Upper lobe of left lung (tissue), 6 donors: ENCODE results near the gene CUTA. TPM values are rescaled to one million over a fixed set of nuclear protein-coding genes. Genes with fewer than 3 reads are reported as not detected.

Experiments
- ATAC-seq, 2 donors: fragments of 200-7000 bp; cut with Tn5 transposase; one replicate each; pipeline ENCODE4 v1.9.1; 2022; ENCODE audit warnings: mild to moderate bottlenecking in 2 of 2, moderate library complexity in 2 of 2; ENCODE audit not compliant: low FRiP score in 2 of 2
- DNase-seq, 2 donors: peaks; one replicate each; pipeline ENCODE4 v3.0.0-alpha.2; 2019 to 2020
- H3K27ac ChIP-seq, 4 donors: fragments of 200-600 bp; sonication (generic); one replicate each; pipeline ENCODE4 v1.5.1; 2016 to 2019
- H3K27me3 ChIP-seq, 4 donors: fragments of 200-600 bp; sonication (generic); one replicate each; pipeline ENCODE4 v1.5.1; 2017 to 2019
- H3K36me3 ChIP-seq, 4 donors: fragments of 200-600 bp; sonication (generic); one replicate each; pipeline ENCODE4 v1.5.1; 2016 to 2019
- H3K4me1 ChIP-seq, 4 donors: fragments of 200-600 bp; sonication (generic); one replicate each; pipeline ENCODE4 v1.5.1; 2018 to 2019
- H3K4me3 ChIP-seq, 4 donors: fragments of 200-600 bp; sonication (generic); one replicate each; pipeline ENCODE4 v1.5.1; 2017 to 2019; ENCODE audit warnings: mild to moderate bottlenecking in 2 of 4, moderate library complexity in 1 of 4
- H3K9me3 ChIP-seq, 4 donors: fragments of 200-600 bp; sonication (generic); one replicate each; pipeline ENCODE4 v1.5.1; 2018 to 2019
- CTCF ChIP-seq, 6 experiments: fragments of 450-650 bp in 4 of 6; fragments of 200-600 bp in 2 of 6; sonication (generic) in 2 of 6; IDR thresholded peaks; one replicate each; pipeline ENCODE4 v1.5.1; 2016 to 2019; ENCODE audit warnings: antibody characterized with exemption in 6 of 6
- EP300 ChIP-seq, 4 donors: sonication (generic); formaldehyde crosslinking; IDR thresholded peaks; one replicate each; pipeline ENCODE4 v1.5.1; 2017; ENCODE audit warnings: antibody characterized with exemption in 4 of 4, control low read depth in 2 of 4
- POLR2A ChIP-seq, 4 donors: fragments of 450-650 bp; IDR thresholded peaks; one replicate each; pipeline ENCODE4 v1.5.1; 2016 to 2017; ENCODE audit warnings: antibody characterized with exemption in 4 of 4, mild to moderate bottlenecking in 2 of 4
- POLR2AphosphoS5 ChIP-seq, 2 donors: sonication (generic); formaldehyde crosslinking; IDR thresholded peaks; one replicate each; pipeline ENCODE4 v1.5.1; 2017; ENCODE audit warnings: antibody characterized with exemption in 2 of 2
- WGBS, 2 donors: methylation state at CpG; one replicate each; pipeline ENCODE4 v1.1.5; 2017 to 2018; 5-methylcytosine and 5-hydroxymethylcytosine counted together
- total RNA-seq, 6 donors: library from RNA; depleted of rRNA in 4 of 6; stranded (reverse); fragments of >200 nt in 4 of 6; gene quantifications; one replicate each; pipeline versions ENCODE4 v1.1.0 to v1.2.1, GENCODE V29; 2016 to 2021
- donor health status: DM: no; HTN: no; CAD: no; lungs with moderate emphysema.
- donor health status: DM: no; HTN: yes; CAD: no; lungs with severe emphysema.

Gene CUTA
- total RNA-seq, 6 donors from 2014 or later = 53.4 to 171 (median 112) TPM

GRCh38 chr6:33391278-33391921 is 26.5 kb downstream of the CUTA start, which contains the start of gene KIFC1:
Gene KIFC1, plus strand, starts transcription at chr6:33391823. Its CDS starts 163 bp downstream, at chr6:33391986.
- Histone ChIP-seq H3K27ac (peak within 1 kb of the TSS; percentile 73 to 92 (median 90)), H3K36me3 (no peaks in the 10 kb centered on the region), H3K4me3 (peak within 1 kb of the TSS; percentile 53 to 74 (median 62)), H3K4me1 (peaks cover 10 to 15% (median 12%) of the 10 kb centered on the region in 4 donors), H3K27me3 (no peaks in the 10 kb centered on the region), H3K9me3 (no peaks in the 10 kb centered on the region)
- peak in 1 of 4 donors; percentile 59 for TF ChIP-seq EP300 (IDR thresholded peaks at IDR 0.05)
- peak in 1 of 4 donors; percentile 12 for TF ChIP-seq POLR2A (IDR thresholded peaks at IDR 0.05)
- peak; percentile 90 to 94 for TF ChIP-seq POLR2AphosphoS5 (IDR thresholded peaks at IDR 0.05)
- peak; percentile 86 to 99 (median 99) for TF ChIP-seq CTCF (IDR thresholded peaks at IDR 0.05)
- WGBS, 2 donors = 0 to 1% methylated on average over 48 to 67 of the region's 67 CpGs
- ATAC-seq = peak; percentile 98 to 99
- DNase-seq = peak; percentile 98 to 99

- Histone ChIP-seq H3K4me3 (peak overlapping the region in 3 of 4 donors; percentile 53 to 74 (median 63)), H3K4me1 (peaks cover 10 to 15% (median 12%) of the 10 kb centered on the region in 4 donors), H3K27ac (peak overlapping the region; percentile 72 to 92 (median 90)), H3K9me3 (no peaks in the 10 kb centered on the region), H3K36me3 (no peaks in the 10 kb centered on the region), H3K27me3 (no peaks in the 10 kb centered on the region)
- no peak for ATAC-seq
- no peak for DNase-seq
- TF ChIP-seq EP300 (IDR thresholded peaks at IDR 0.05) = no peak
- TF ChIP-seq POLR2A (IDR thresholded peaks at IDR 0.05) = no peak
- TF ChIP-seq POLR2AphosphoS5 (IDR thresholded peaks at IDR 0.05) = no peak
- TF ChIP-seq CTCF (IDR thresholded peaks at IDR 0.05) = no peak
- WGBS, 2 donors = 80 to 84% methylated on average over 9 of the region's 9 CpGs
Measured at GRCh38 chr6:33390767-33391277, 27.1 kb downstream of the CUTA start.

- Histone ChIP-seq H3K27ac (no peak overlapping the region), H3K27me3 (no peaks in the 10 kb centered on the region), H3K36me3 (no peaks in the 10 kb centered on the region), H3K4me3 (no peak overlapping the region), H3K4me1 (peaks cover 10 to 15% (median 12%) of the 10 kb centered on the region in 4 donors), H3K9me3 (no peaks in the 10 kb centered on the region)
- 85 to 86% methylated on average over 2 of the region's 2 CpGs for WGBS, 2 donors
- no peak for ATAC-seq
- DNase-seq = no peak
- no peak for TF ChIP-seq POLR2AphosphoS5 (IDR thresholded peaks at IDR 0.05)
- TF ChIP-seq EP300 (IDR thresholded peaks at IDR 0.05) = no peak
- TF ChIP-seq CTCF (IDR thresholded peaks at IDR 0.05) = no peak
- TF ChIP-seq POLR2A (IDR thresholded peaks at IDR 0.05) = no peak
Measured at GRCh38 chr6:33390173-33390572, 27.7 kb downstream of the CUTA start.

- peak; percentile 43 to 85 for ATAC-seq
- Histone ChIP-seq H3K9me3 (no peaks in the 10 kb centered on the region), H3K4me3 (no peak overlapping the region), H3K4me1 (no peaks in the 10 kb centered on the region), H3K27ac (no peak overlapping the region), H3K36me3 (no peaks in the 10 kb centered on the region), H3K27me3 (no peaks in the 10 kb centered on the region)
- WGBS, 2 donors = 45 to 56% methylated on average over 4 of the region's 4 CpGs
- peak in 1 of 6 experiments; percentile 11 for TF ChIP-seq CTCF (IDR thresholded peaks at IDR 0.05)
- no peak for TF ChIP-seq POLR2A (IDR thresholded peaks at IDR 0.05)
- DNase-seq = no peak
Measured at GRCh38 chr6:33384581-33385020, 33.3 kb downstream of the CUTA start.
